ENCODE results near the gene FAM111A. TPM values are rescaled to one million over a fixed set of nuclear protein-coding genes. Genes with fewer than 3 reads are reported as not detected.

The FAM111A gene
- polyA plus RNA-seq, 2 of the 4 experiments (the other 2 are of a cell fraction), result 13.4 to 21.8 TPM

- no peak overlapping the region for H3K4me3 ChIP-seq
- no peak overlapping the region for H3K4me2 ChIP-seq
- H3K9me3 ChIP-seq, result no peaks in the 10 kb centered on the region
- H3K4me1 ChIP-seq, result 0 out of 3 replicates have a peak, but pooled peaks cover 5% of the 10 kb centered on the region
- no peak overlapping the region for H3K27ac ChIP-seq
- no peak for TF ChIP-seq EP300 (IDR thresholded peaks at IDR 0.05)
- TF ChIP-seq EHF (CRISPR knock-in tag; IDR thresholded peaks at IDR 0.05), result no peak
- no peak for TF ChIP-seq KDM5A (IDR thresholded peaks at IDR 0.05)
- TF ChIP-seq CTCF (IDR thresholded peaks at IDR 0.05), result no peak
- no peak for TF ChIP-seq JUNB (IDR thresholded peaks at IDR 0.05)
- no peak for TF ChIP-seq HDAC2 (IDR thresholded peaks at IDR 0.05)
- no peak for TF ChIP-seq BCL3 (IDR thresholded peaks at IDR 0.05)
- CTCF ChIA-PET, result interaction anchor here (5.5 kb wide), 1 partner anchor 19 kb away, joined by 40 read pairs; the partner anchor contains the start of gene DTX4
- no peak for DNase-seq (ENCODE audit: low read depth in 1 of 2, low spot score in 1 of 2)
- WGBS (ENCODE audit: missing lambda C conversion rate), result 68% methylated on average over 4 of the region's 4 CpGs
- no peak for ATAC-seq
- no peak for FAIRE-seq
- POLR2A ChIA-PET, result no interaction called here
Measured at GRCh38 chr11:59189986-59190385, 47.3 kb downstream of the FAM111A start.

- CTCF ChIA-PET, result interaction anchor here (0.8 to 3.5 kb wide), 2 partner anchors 11 to 15 kb away, joined by 3 to 15 read pairs; no protein-coding TSS in a partner anchor
- no peak for FAIRE-seq
- 89% methylated on average over 4 of the region's 4 CpGs for WGBS (ENCODE audit: missing lambda C conversion rate)
- POLR2A ChIA-PET, result no interaction called here
- ATAC-seq, result no peak
- H3K9me3 ChIP-seq, result no peaks in the 10 kb centered on the region
- no peak for DNase-seq (ENCODE audit: low read depth in 1 of 2, low spot score in 1 of 2)
- H3K4me1 ChIP-seq, result 0 out of 3 replicates have a peak, but pooled peaks cover 5% of the 10 kb centered on the region
- no peak overlapping the region for H3K4me2 ChIP-seq
- H3K27ac ChIP-seq, result no peak overlapping the region
- no peak overlapping the region for H3K4me3 ChIP-seq
- TF ChIP-seq ZC3H11A (IDR thresholded peaks at IDR 0.05), result no peak
- TF ChIP-seq RNF2 (IDR thresholded peaks at IDR 0.05; ENCODE audit: borderline replicate concordance, low read depth), result no peak
- TF ChIP-seq FOSB (CRISPR knock-in tag; IDR thresholded peaks at IDR 0.05), result no peak
- TF ChIP-seq FOXS1 (CRISPR knock-in tag; IDR thresholded peaks at IDR 0.05), result no peak
- no peak for TF ChIP-seq NFE2L2 (conservative IDR thresholded peaks at IDR 0.05; ENCODE audit: low read length)
- no peak for TF ChIP-seq MAZ (IDR thresholded peaks at IDR 0.05; ENCODE audit: borderline replicate concordance, low read depth, low read length)
- no peak for TF ChIP-seq MYC (IDR thresholded peaks at IDR 0.05; ENCODE audit: borderline replicate concordance, low read length)
- no peak for TF ChIP-seq KDM5A (IDR thresholded peaks at IDR 0.05)
- TF ChIP-seq NR3C1 (IDR thresholded peaks at IDR 0.05), result no peak
- TF ChIP-seq EHF (CRISPR knock-in tag; IDR thresholded peaks at IDR 0.05), result no peak
- no peak for TF ChIP-seq RFX5 (IDR thresholded peaks at IDR 0.05)
- TF ChIP-seq TFCP2L1 (CRISPR knock-in tag; IDR thresholded peaks at IDR 0.05), result no peak
- no peak for TF ChIP-seq GATA3 (IDR thresholded peaks at IDR 0.05; ENCODE audit: borderline replicate concordance)
- TF ChIP-seq FOSL2 (IDR thresholded peaks at IDR 0.05), result no peak
- no peak for TF ChIP-seq FOSL2 (CRISPR knock-in tag; IDR thresholded peaks at IDR 0.05)
- TF ChIP-seq TP53 (CRISPR knock-in tag; IDR thresholded peaks at IDR 0.05), result no peak
- no peak for TF ChIP-seq RCOR1 (IDR thresholded peaks at IDR 0.05; ENCODE audit: low read depth, low read length)
- TF ChIP-seq NPAS2 (CRISPR knock-in tag; IDR thresholded peaks at IDR 0.05; ENCODE audit: borderline replicate concordance), result no peak
Measured at GRCh38 chr11:59191095-59191494, 48.4 kb downstream of the FAM111A start.

GRCh38 chr11:59191890-59192289 is 49.2 kb downstream of the FAM111A start:
- no peak for TF ChIP-seq HOXB13 (CRISPR knock-in tag; IDR thresholded peaks at IDR 0.05; ENCODE audit: low read depth)
- TF ChIP-seq USF2 (IDR thresholded peaks at IDR 0.05), result no peak
- no peak for TF ChIP-seq CEBPB (IDR thresholded peaks at IDR 0.05)
- TF ChIP-seq SREBF2 (IDR thresholded peaks at IDR 0.05), result no peak
- TF ChIP-seq ZC3H11A (IDR thresholded peaks at IDR 0.05), result no peak
- TF ChIP-seq FOSB (CRISPR knock-in tag; IDR thresholded peaks at IDR 0.05), result no peak
- TF ChIP-seq ZNF302 (CRISPR knock-in tag; IDR thresholded peaks at IDR 0.05), result no peak
- no peak for TF ChIP-seq EHF (CRISPR knock-in tag; IDR thresholded peaks at IDR 0.05)
- Histone ChIP-seq H3K9me3 (no peaks in the 10 kb centered on the region), H3K4me3 (no peak overlapping the region), H3K4me2 (no peak overlapping the region), H3K27ac (no peak overlapping the region), H3K4me1 (0 out of 3 replicates have a peak, but pooled peaks cover 5% of the 10 kb centered on the region)
- ChIA-PET CTCF (interaction anchor here (0.8 to 3.9 kb wide), 6 partner anchors 10 to 95 kb away, joined by 3 to 31 read pairs (median 4); partner anchors contain the start of gene DTX4), POLR2A (no interaction called here)
- 63% methylated on average over 8 of the region's 8 CpGs for WGBS (ENCODE audit: missing lambda C conversion rate)
- no peak for FAIRE-seq
- DNase-seq (ENCODE audit: low read depth in 1 of 2, low spot score in 1 of 2), result no peak
- ATAC-seq, result no peak
